ENCODE data around the gene CAPN15.

Gene CAPN15

GRCh38 chr16:576197-576822, 48.8 kb downstream of the CAPN15 start:
- Histone ChIP-seq H3K9me2 (replicated peaks; ENCODE audit: low read depth, low read length) (no peaks in the 10 kb centered on the region), H2AFZ (ENCODE audit: low read length) (0 out of 2 replicates have a peak overlapping the region, but pooled peaks have one; percentile 36), H3K9me3 (ENCODE audit: insufficient read depth, low read depth, low read length) (no peaks in the 10 kb centered on the region), H3K36me3 (ENCODE audit: insufficient read depth, low read length) (no peaks in the 10 kb centered on the region), H4K20me1 (ENCODE audit: insufficient read depth, low read length, poor library complexity, severe bottlenecking) (no peaks in the 10 kb centered on the region), H3K27me3 (ENCODE audit: insufficient read depth, low read length, poor library complexity, severe bottlenecking) (no peaks in the 10 kb centered on the region), H3K4me2 (ENCODE audit: low read depth, low read length, poor library complexity, severe bottlenecking) (peak overlapping the region; percentile 70), H3K79me2 (ENCODE audit: insufficient read depth, low read length) (no peaks in the 10 kb centered on the region), H3K4me3 (ENCODE audit: low read length, poor library complexity, severe bottlenecking) (peak overlapping the region; percentile 60), H3F3A (ENCODE audit: low read depth) (no peaks in the 10 kb centered on the region), H3K4me1 (ENCODE audit: insufficient read depth, low read length, poor library complexity, severe bottlenecking) (peaks cover 14% of the 10 kb centered on the region), H3K9ac (ENCODE audit: low read depth, low read length, poor library complexity, severe bottlenecking) (peak overlapping the region; percentile 58)
- no peak for TF ChIP-seq EZH2phosphoT487 (IDR thresholded peaks at IDR 0.05; ENCODE audit: borderline replicate concordance)
- TF ChIP-seq, protein P1, sequence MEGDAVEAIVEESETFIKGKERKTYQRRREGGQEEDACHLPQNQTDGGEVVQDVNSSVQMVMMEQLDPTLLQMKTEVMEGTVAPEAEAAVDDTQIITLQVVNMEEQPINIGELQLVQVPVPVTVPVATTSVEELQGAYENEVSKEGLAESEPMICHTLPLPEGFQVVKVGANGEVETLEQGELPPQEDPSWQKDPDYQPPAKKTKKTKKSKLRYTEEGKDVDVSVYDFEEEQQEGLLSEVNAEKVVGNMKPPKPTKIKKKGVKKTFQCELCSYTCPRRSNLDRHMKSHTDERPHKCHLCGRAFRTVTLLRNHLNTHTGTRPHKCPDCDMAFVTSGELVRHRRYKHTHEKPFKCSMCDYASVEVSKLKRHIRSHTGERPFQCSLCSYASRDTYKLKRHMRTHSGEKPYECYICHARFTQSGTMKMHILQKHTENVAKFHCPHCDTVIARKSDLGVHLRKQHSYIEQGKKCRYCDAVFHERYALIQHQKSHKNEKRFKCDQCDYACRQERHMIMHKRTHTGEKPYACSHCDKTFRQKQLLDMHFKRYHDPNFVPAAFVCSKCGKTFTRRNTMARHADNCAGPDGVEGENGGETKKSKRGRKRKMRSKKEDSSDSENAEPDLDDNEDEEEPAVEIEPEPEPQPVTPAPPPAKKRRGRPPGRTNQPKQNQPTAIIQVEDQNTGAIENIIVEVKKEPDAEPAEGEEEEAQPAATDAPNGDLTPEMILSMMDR (conservative IDR thresholded peaks at IDR 0.05; ENCODE audit: low read length) = no peak

GRCh38 chr16:576823-577201, 49.3 kb downstream of the CAPN15 start:
- no peaks in the 10 kb centered on the region for H3K79me2 ChIP-seq (ENCODE audit: insufficient read depth, low read length)
- peak overlapping the region; percentile 70 for H3K4me2 ChIP-seq (ENCODE audit: low read depth, low read length, poor library complexity, severe bottlenecking)
- no peaks in the 10 kb centered on the region for H3K9me2 ChIP-seq (replicated peaks; ENCODE audit: low read depth, low read length)
- TF ChIP-seq, protein P1 (conservative IDR thresholded peaks at IDR 0.05; ENCODE audit: low read length) = peak; percentile 38
- no peak for TF ChIP-seq EZH2phosphoT487 (IDR thresholded peaks at IDR 0.05; ENCODE audit: borderline replicate concordance)
- H3K9me3 ChIP-seq (ENCODE audit: insufficient read depth, low read depth, low read length) = no peaks in the 10 kb centered on the region
- H3K27me3 ChIP-seq (ENCODE audit: insufficient read depth, low read length, poor library complexity, severe bottlenecking) = no peaks in the 10 kb centered on the region
- no peaks in the 10 kb centered on the region for H3F3A ChIP-seq (ENCODE audit: low read depth)
- no peaks in the 10 kb centered on the region for H4K20me1 ChIP-seq (ENCODE audit: insufficient read depth, low read length, poor library complexity, severe bottlenecking)
- peak overlapping the region; percentile 60 for H3K4me3 ChIP-seq (ENCODE audit: low read length, poor library complexity, severe bottlenecking)
- H3K36me3 ChIP-seq (ENCODE audit: insufficient read depth, low read length) = no peaks in the 10 kb centered on the region
- H3K9ac ChIP-seq (ENCODE audit: low read depth, low read length, poor library complexity, severe bottlenecking) = peak overlapping the region; percentile 58
- peaks cover 14% of the 10 kb centered on the region for H3K4me1 ChIP-seq (ENCODE audit: insufficient read depth, low read length, poor library complexity, severe bottlenecking)
- 0 out of 2 replicates have a peak overlapping the region, but pooled peaks have one; percentile 36 for H2AFZ ChIP-seq (ENCODE audit: low read length)

DNA sequence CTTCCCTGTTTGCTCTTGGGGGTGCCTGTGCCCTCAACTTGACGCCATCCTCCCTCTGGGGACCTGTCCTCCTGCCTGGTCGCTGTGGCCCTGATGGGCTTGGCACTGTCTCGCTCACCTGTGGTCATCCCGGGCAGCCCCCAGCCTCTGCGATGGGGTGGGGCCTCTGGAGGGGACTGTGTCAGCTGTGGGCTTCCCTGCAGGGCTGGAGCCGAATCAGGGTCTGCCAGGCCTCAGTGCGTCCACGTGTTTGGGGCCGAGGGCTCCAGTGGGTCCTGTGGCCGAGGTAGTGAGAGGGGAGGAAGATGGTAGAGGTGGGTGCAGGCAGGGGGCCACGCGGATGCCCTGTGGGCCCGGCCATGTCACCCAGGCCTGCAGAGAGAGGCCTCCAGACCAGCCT, 50.3 kb downstream of the CAPN15 start:
- Histone ChIP-seq H2AFZ (ENCODE audit: low read length) (no peak overlapping the region), H3K9ac (ENCODE audit: low read depth, low read length, poor library complexity, severe bottlenecking) (no peak overlapping the region), H4K20me1 (ENCODE audit: insufficient read depth, low read length, poor library complexity, severe bottlenecking) (no peaks in the 10 kb centered on the region), H3K4me1 (ENCODE audit: insufficient read depth, low read length, poor library complexity, severe bottlenecking) (peaks cover 14% of the 10 kb centered on the region), H3F3A (ENCODE audit: low read depth) (no peaks in the 10 kb centered on the region), H3K9me2 (replicated peaks; ENCODE audit: low read depth, low read length) (no peaks in the 10 kb centered on the region), H3K27me3 (ENCODE audit: insufficient read depth, low read length, poor library complexity, severe bottlenecking) (no peaks in the 10 kb centered on the region), H3K4me3 (ENCODE audit: low read length, poor library complexity, severe bottlenecking) (no peak overlapping the region), H3K36me3 (ENCODE audit: insufficient read depth, low read length) (no peaks in the 10 kb centered on the region), H3K9me3 (ENCODE audit: insufficient read depth, low read depth, low read length) (no peaks in the 10 kb centered on the region), H3K4me2 (ENCODE audit: low read depth, low read length, poor library complexity, severe bottlenecking) (no peak overlapping the region), H3K79me2 (ENCODE audit: insufficient read depth, low read length) (no peaks in the 10 kb centered on the region)
- TF ChIP-seq, protein P1 (conservative IDR thresholded peaks at IDR 0.05; ENCODE audit: low read length) = no peak
- TF ChIP-seq EZH2phosphoT487 (IDR thresholded peaks at IDR 0.05; ENCODE audit: borderline replicate concordance) = no peak

Measured in Loucy (cell line).